H1 (cell line): ENCODE results near the gene CX3CL1. TPM values are rescaled to one million over a fixed set of nuclear protein-coding genes. Genes with fewer than 3 reads are reported as not detected.

Experiments
- CTCF ChIA-PET: fragments of 300-600 bp; sonication (Branson Sonifier 250); formaldehyde crosslinking; loops from one replicate; lab custom pipeline; 2021; ENCODE audit not compliant: partially characterized antibody; lab: Charles Lee
- POLR2A ChIA-PET: fragments of 300-600 bp; sonication (Branson Sonifier 250); formaldehyde crosslinking; loops from one replicate; lab custom pipeline; 2021; ENCODE audit warnings: inconsistent platforms; ENCODE audit not compliant: partially characterized antibody; lab: Charles Lee
- DNase-seq, 2 experiments: peaks; one replicate each; pipeline versions ENCODE4 v3.0.0 to v3.0.0-alpha.2; 2010 to 2022; ENCODE audit warnings: low spot score in 2 of 2, low read depth in 1 of 2, mixed read lengths in 1 of 2
- FAIRE-seq: peaks from 2 replicates; lab custom pipeline; 2011; peaks lifted over from hg19 to GRCh38; lab: Jason Lieb, UNC
- H2AFZ ChIP-seq: 2 replicates; pipeline ENCODE4 v1.8.1; 2012; ENCODE audit warnings: low read length, inconsistent platforms
- H2AK5ac ChIP-seq: 2 replicates; pipeline ENCODE4 v1.6.1; 2013; ENCODE audit warnings: low read depth, low read length
- H2BK120ac ChIP-seq: replicated peaks from 2 replicates; pipeline ENCODE3; 2013; ENCODE audit warnings: low read depth, low read length, inconsistent platforms
- H2BK12ac ChIP-seq: 2 replicates; pipeline ENCODE4 v1.6.1; 2013; ENCODE audit warnings: low read depth, low read length
- H2BK15ac ChIP-seq: 2 replicates; pipeline ENCODE4 v1.6.1; 2013; ENCODE audit warnings: low read length
- H2BK20ac ChIP-seq: 2 replicates; pipeline ENCODE4 v1.6.1; 2013; ENCODE audit warnings: low read length
- H2BK5ac ChIP-seq: 2 replicates; pipeline ENCODE4 v1.6.1; 2013; ENCODE audit warnings: low read depth, low read length
- H3K14ac ChIP-seq: 2 replicates; pipeline ENCODE4 v1.6.1; 2013; ENCODE audit warnings: inconsistent platforms; ENCODE audit not compliant: insufficient read length
- H3K18ac ChIP-seq: 2 replicates; pipeline ENCODE4 v1.6.1; 2013; ENCODE audit warnings: low read length; ENCODE audit errors: extremely low read depth
- H3K23ac ChIP-seq: 2 replicates; pipeline ENCODE4 v1.6.1; 2013; ENCODE audit warnings: inconsistent platforms; ENCODE audit not compliant: insufficient read length
- H3K23me2 ChIP-seq: 2 replicates; pipeline ENCODE4 v1.6.1; 2013; ENCODE audit warnings: low read depth, low read length
- H3K27ac ChIP-seq: 2 replicates; pipeline ENCODE4 v1.6.1; 2011; ENCODE audit warnings: low read depth, low read length, inconsistent platforms
- H3K27me3 ChIP-seq, 4 experiments: replicated peaks in 1 of 4; 1 replicate in 1 of 4; 2 replicates in 3 of 4; pipeline versions ENCODE4 v1.6.1 to v1.8.1; 2011 to 2013; ENCODE audit warnings: low read length in 3 of 4, mild to moderate bottlenecking in 3 of 4, inconsistent platforms in 2 of 4, mixed read lengths in 2 of 4, moderate library complexity in 1 of 4; ENCODE audit not compliant: control insufficient read depth in 3 of 4, insufficient read depth in 3 of 4; ENCODE audit errors: extremely low read depth in 1 of 4
- H3K36me3 ChIP-seq, 4 experiments: 2 replicates each; pipeline versions ENCODE4 v1.6.1 to v1.8.1; 2011 to 2013; ENCODE audit warnings: mild to moderate bottlenecking in 4 of 4, low read length in 3 of 4, moderate library complexity in 2 of 4, control low read depth in 1 of 4, inconsistent platforms in 1 of 4; ENCODE audit not compliant: insufficient read depth in 4 of 4, control insufficient read depth in 2 of 4
- H3K4ac ChIP-seq: replicated peaks from 2 replicates; pipeline ENCODE3; 2013; ENCODE audit warnings: low read length, low read depth, mixed read lengths, inconsistent platforms; ENCODE audit not compliant: insufficient read length
- H3K4me1 ChIP-seq, 4 experiments: replicated peaks in 1 of 4; 1 replicate in 1 of 4; 2 replicates in 3 of 4; pipeline versions ENCODE4 v1.6.1 to v1.8.1; 2011 to 2013; ENCODE audit warnings: low read length in 3 of 4, inconsistent platforms in 2 of 4, mixed read lengths in 1 of 4; ENCODE audit not compliant: insufficient read depth in 4 of 4, control insufficient read depth in 3 of 4
- H3K4me2 ChIP-seq, 2 experiments: 2 replicates each; pipeline versions ENCODE4 v1.6.1 to v1.8.1; 2011 to 2013; ENCODE audit warnings: low read depth in 2 of 2, low read length in 2 of 2, control low read depth in 1 of 2, inconsistent platforms in 1 of 2, mild to moderate bottlenecking in 1 of 2; ENCODE audit not compliant: insufficient read depth in 1 of 2
- H3K4me3 ChIP-seq, 4 experiments: fragments of 200-600, 300-600 bp in 1 of 4; sonication (generic), shearing (Covaris generic), sonication (Bioruptor Twin) in 1 of 4; 2 replicates each; pipeline versions ENCODE4 v1.5.1 to v1.8.1; 2011 to 2016; ENCODE audit warnings: low read length in 4 of 4, low read depth in 3 of 4, control low read depth in 2 of 4, inconsistent platforms in 2 of 4, mild to moderate bottlenecking in 2 of 4, mixed read lengths in 1 of 4, moderate library complexity in 1 of 4; ENCODE audit not compliant: insufficient read depth in 2 of 4; ENCODE audit errors: extremely low read depth in 1 of 4
- H3K56ac ChIP-seq: replicated peaks from 2 replicates; pipeline ENCODE3; 2013; ENCODE audit warnings: low read depth, mild to moderate bottlenecking, mixed read lengths, low read length, inconsistent platforms; ENCODE audit not compliant: insufficient read length
- H3K79me1 ChIP-seq: 2 replicates; pipeline ENCODE4 v1.6.1; 2013; ENCODE audit warnings: low read depth, low read length, control low read depth
- H3K79me2 ChIP-seq, 2 experiments: 2 replicates each; pipeline versions ENCODE4 v1.6.1 to v1.8.1; 2012 to 2013; ENCODE audit warnings: low read length in 2 of 2, mild to moderate bottlenecking in 2 of 2, inconsistent platforms in 1 of 2; ENCODE audit not compliant: insufficient read depth in 2 of 2, control insufficient read depth in 1 of 2
- H3K9ac ChIP-seq, 4 experiments: replicated peaks in 1 of 4; 1 replicate in 1 of 4; 2 replicates in 3 of 4; pipeline versions ENCODE4 v1.6.1 to v1.8.1; 2011 to 2013; ENCODE audit warnings: low read depth in 3 of 4, low read length in 3 of 4, control low read depth in 2 of 4, mild to moderate bottlenecking in 2 of 4, moderate library complexity in 2 of 4, inconsistent platforms in 1 of 4; ENCODE audit errors: extremely low read depth in 1 of 4
- H3K9me3 ChIP-seq, 2 experiments: 2 replicates each; pipeline versions ENCODE4 v1.6.1 to v1.8.1; 2012 to 2013; ENCODE audit warnings: mild to moderate bottlenecking in 2 of 2, moderate library complexity in 2 of 2, control low read depth in 1 of 2, inconsistent platforms in 1 of 2, low read depth in 1 of 2, low read length in 1 of 2, mixed read lengths in 1 of 2; ENCODE audit not compliant: insufficient read depth in 2 of 2
- H4K20me1 ChIP-seq, 2 experiments: replicated peaks in 1 of 2; 2 replicates each; pipeline versions ENCODE3 to v1.8.1; 2011 to 2013; ENCODE audit warnings: inconsistent platforms in 2 of 2, low read length in 2 of 2, mild to moderate bottlenecking in 1 of 2; ENCODE audit not compliant: insufficient read depth in 2 of 2, control insufficient read depth in 1 of 2
- H4K5ac ChIP-seq: 2 replicates; pipeline ENCODE4 v1.6.1; 2013; ENCODE audit warnings: low read length, low read depth, mixed read lengths, inconsistent platforms; ENCODE audit not compliant: insufficient read length
- H4K8ac ChIP-seq: 2 replicates; pipeline ENCODE4 v1.8.0; 2013; ENCODE audit warnings: mild to moderate bottlenecking, moderate library complexity, low read length, inconsistent platforms; ENCODE audit not compliant: insufficient read depth; ENCODE audit errors: extremely low read depth
- H4K91ac ChIP-seq: replicated peaks from 2 replicates; pipeline ENCODE3; 2013; ENCODE audit warnings: low read length, mixed read lengths, inconsistent platforms; ENCODE audit not compliant: insufficient read length
- BACH1 ChIP-seq: IDR thresholded peaks from 2 replicates; pipeline ENCODE4 v1.6.1; 2012; ENCODE audit warnings: low read length, improper control_type of control experiment
- BRCA1 ChIP-seq: IDR thresholded peaks from 2 replicates; pipeline ENCODE4 v1.6.1; 2012; ENCODE audit warnings: low read depth, low read length, improper control_type of control experiment
- CBX5 ChIP-seq: fragments of 300-800, 300-1000 bp; sonication (generic); IDR thresholded peaks from 2 replicates; pipeline ENCODE4 v1.7.1; 2016; ENCODE audit warnings: antibody characterized with exemption, low read length, low read depth
- CBX8 ChIP-seq: fragments of 300-800, 300-1000 bp; sonication (generic); IDR thresholded peaks from 2 replicates; pipeline ENCODE4 v1.7.1; 2016; ENCODE audit warnings: low read depth, low read length, borderline replicate concordance
- CTCF ChIP-seq, 3 experiments: IDR thresholded peaks; 1 replicate in 2 of 3; 2 replicates in 1 of 3; pipeline versions ENCODE4 v1.5.1 to v1.6.1; 2011; ENCODE audit warnings: low read length in 3 of 3, mild to moderate bottlenecking in 3 of 3, inconsistent platforms in 2 of 3, low read depth in 1 of 3, moderate library complexity in 1 of 3; ENCODE audit not compliant: insufficient read depth in 1 of 3; ENCODE audit errors: control extremely low read depth in 1 of 3
- EP300 ChIP-seq, 2 experiments: IDR thresholded peaks; 1 replicate in 1 of 2; 2 replicates in 1 of 2; pipeline ENCODE4 v1.6.1; 2011 to 2012; ENCODE audit warnings: low read depth in 2 of 2, low read length in 2 of 2, mild to moderate bottlenecking in 2 of 2, borderline replicate concordance in 1 of 2, inconsistent platforms in 1 of 2, moderate library complexity in 1 of 2
- HDAC6 ChIP-seq: IDR thresholded peaks from one replicate; pipeline ENCODE4 v1.7.1; 2012; ENCODE audit warnings: low read depth, mild to moderate bottlenecking, inconsistent platforms, low read length, moderate library complexity
- MAX ChIP-seq: IDR thresholded peaks from 2 replicates; pipeline ENCODE4 v1.6.1; 2012; ENCODE audit warnings: inconsistent platforms
- POLR2AphosphoS5 ChIP-seq: IDR thresholded peaks from 2 replicates; pipeline ENCODE4 v1.6.1; 2011; ENCODE audit warnings: low read depth, low read length
- SIRT6 ChIP-seq: IDR thresholded peaks from one replicate; pipeline ENCODE4 v1.7.1; 2012; ENCODE audit warnings: low read length, inconsistent platforms
- SP1 ChIP-seq: IDR thresholded peaks from 2 replicates; pipeline ENCODE4 v1.6.1; 2011; ENCODE audit warnings: low read depth, low read length
- SP2 ChIP-seq: IDR thresholded peaks from 2 replicates; pipeline ENCODE4 v1.6.1; 2012; ENCODE audit warnings: mild to moderate bottlenecking, low read length, inconsistent platforms
- TEAD4 ChIP-seq: IDR thresholded peaks from 2 replicates; pipeline ENCODE4 v1.6.1; 2012; ENCODE audit warnings: low read depth, low read length, inconsistent platforms, mixed read lengths
- WGBS, 2 experiments: shearing (Covaris generic) in 1 of 2; methylation state at CpG; one replicate each; pipeline versions ENCODE4 v1.1.6 to v1.1.7; 2013 to 2015; ENCODE audit warnings: low lambda C conversion rate in 2 of 2, mixed read lengths in 2 of 2, inconsistent platforms in 1 of 2, low coverage in 1 of 2, missing lambda C conversion rate in 1 of 2; ENCODE audit not compliant: insufficient replicate concordance in 2 of 2, insufficient coverage in 1 of 2, insufficient read length in 1 of 2; ENCODE audit errors: extremely low coverage in 1 of 2, missing lambda C conversion rate in 1 of 2; 5-methylcytosine and 5-hydroxymethylcytosine counted together
- polyA plus RNA-seq, 7 experiments: library from polyadenylated mRNA; depleted of rRNA in 3 of 7; stranded (reverse) in 5 of 7; unstranded in 2 of 7; fragments of >200 nt in 5 of 7; fragments of 200-250 nt in 2 of 7; gene quantifications; 1 replicate in 5 of 7; 2 replicates in 1 of 7; 4 replicates in 1 of 7; pipeline versions ENCODE4 v1.2.1 to v1.2.3, GENCODE V29; 2011 to 2013; ENCODE audit warnings: missing spikeins in 2 of 7, mixed read lengths in 2 of 7
- total RNA-seq: library from RNA; stranded (reverse); fragmentation: NEBNext Ultra II Directional; extraction: Animal tissue kit (Norgen Biotek cat#: 25700); gene quantifications from 2 replicates; pipeline ENCODE4 v1.2.1, GENCODE V29; 2021

Gene CX3CL1
- total and polyA plus RNA-seq, 2 of the 8 experiments (the other 6 are each of a cell fraction or from before 2014, with no cell fraction given) = 1.4 to 3.0 TPM

- no peaks in the 10 kb centered on the region for H3K36me3 ChIP-seq
- no peak overlapping the region for H2AFZ ChIP-seq
- H3K4ac ChIP-seq = no peak overlapping the region
- 82% methylated on average over 6 of the region's 6 CpGs; no CpG with 5 or more reads in 1 of the 2 experiments for WGBS, 2 experiments
- H3K14ac ChIP-seq = no peak overlapping the region
- H3K56ac ChIP-seq = no peak overlapping the region
- H3K9ac ChIP-seq = no peak overlapping the region
- no peak overlapping the region for H3K18ac ChIP-seq
- no peak overlapping the region for H3K23ac ChIP-seq
- H3K79me1 ChIP-seq = no peaks in the 10 kb centered on the region
- H3K4me3 ChIP-seq = no peak overlapping the region
- H2BK15ac ChIP-seq = no peak overlapping the region
- no peaks in the 10 kb centered on the region for H3K23me2 ChIP-seq
- H2AK5ac ChIP-seq = no peak overlapping the region
- no peak overlapping the region for H2BK120ac ChIP-seq
- DNase-seq (no peak), FAIRE-seq (no peak)
- CTCF ChIA-PET = interaction anchor here (1.6 kb wide), 1 partner anchor 11 kb away, joined by 5 read pairs; no protein-coding TSS in a partner anchor
- H3K4me2 ChIP-seq = no peak overlapping the region
- H2BK20ac ChIP-seq = no peak overlapping the region
- no peak overlapping the region for H2BK5ac ChIP-seq
- no peak overlapping the region for H2BK12ac ChIP-seq
- no peaks in the 10 kb centered on the region for H3K9me3 ChIP-seq
- H4K8ac ChIP-seq = no peak overlapping the region
- H3K4me1 ChIP-seq = no peaks in the 10 kb centered on the region
- no peak overlapping the region for H4K5ac ChIP-seq
- H3K79me2 ChIP-seq = no peaks in the 10 kb centered on the region
- H4K20me1 ChIP-seq = no peaks in the 10 kb centered on the region
- H3K27me3 ChIP-seq = no peaks in the 10 kb centered on the region
- POLR2A ChIA-PET = no interaction called here
- no peak overlapping the region for H3K27ac ChIP-seq
- H4K91ac ChIP-seq = no peak overlapping the region
- TF ChIP-seq BRCA1 (no peak), BACH1 (no peak), SP2 (no peak), EP300 (IDR thresholded peaks at IDR 0.05; ENCODE audit: borderline replicate concordance in 1 of 2, low read depth in 2 of 2, low read length in 2 of 2) (no peak), CBX5 (no peak), POLR2AphosphoS5 (no peak), SP1 (no peak), CTCF (IDR thresholded peaks at IDR 0.05; ENCODE audit: control extremely low read depth in 1 of 3, insufficient read depth in 1 of 3, low read depth in 1 of 3, low read length in 3 of 3) (no peak), MAX (no peak), SIRT6 (no peak), CBX8 (no peak), TEAD4 (no peak), HDAC6 (no peak)
Measured at GRCh38 chr16:57341062-57341440, 31.2 kb upstream of the CX3CL1 start.
